GM23248 (cell line): Measurements from ENCODE around the gene ADCY1. TPM values are rescaled to one million over a fixed set of nuclear protein-coding genes. Genes with fewer than 3 reads are reported as not detected.

ENCODE experiments used
- DNase-seq: peaks from one replicate; pipeline ENCODE4 v3.0.0-alpha.2; 2015
- H2AFZ ChIP-seq: fragments of 200-600 bp; sonication (generic); 2 replicates; pipeline ENCODE4 v1.6.1; 2016; ENCODE audit warnings: antibody characterized with exemption
- H3F3A ChIP-seq: fragments of 200-600 bp; sonication (generic); 2 replicates; pipeline ENCODE4 v1.6.1; 2016; ENCODE audit warnings: mild to moderate bottlenecking, antibody characterized with exemption, mixed run types; ENCODE audit not compliant: insufficient read depth
- H3K27ac ChIP-seq: fragments of 200-600 bp; sonication (generic); 2 replicates; pipeline ENCODE4 v1.5.1; 2016; ENCODE audit warnings: mild to moderate bottlenecking
- H3K27me3 ChIP-seq: fragments of 200-600 bp; sonication (generic); replicated peaks from 2 replicates; pipeline ENCODE4 v1.6.1; 2016; ENCODE audit warnings: mild to moderate bottlenecking; ENCODE audit not compliant: insufficient read depth
- H3K36me3 ChIP-seq: fragments of 200-600 bp; sonication (generic); 2 replicates; pipeline ENCODE4 v1.6.1; 2016; ENCODE audit warnings: low read depth, mild to moderate bottlenecking
- H3K4me1 ChIP-seq: fragments of 200-600 bp; sonication (generic); 2 replicates; pipeline ENCODE4 v1.6.1; 2016; ENCODE audit warnings: mild to moderate bottlenecking; ENCODE audit not compliant: insufficient read depth
- H3K4me2 ChIP-seq: fragments of 200-600 bp; sonication (generic); one replicate; pipeline ENCODE4 v1.6.1; 2016; ENCODE audit warnings: mild to moderate bottlenecking; ENCODE audit not compliant: unreplicated experiment
- H3K4me3 ChIP-seq: fragments of 200-600 bp; sonication (generic); 2 replicates; pipeline ENCODE4 v1.5.1; 2016; ENCODE audit warnings: mild to moderate bottlenecking
- H3K79me2 ChIP-seq: fragments of 200-600 bp; sonication (generic); 2 replicates; pipeline ENCODE4 v1.6.1; 2016; ENCODE audit warnings: mild to moderate bottlenecking; ENCODE audit not compliant: insufficient read depth
- H3K9ac ChIP-seq: fragments of 200-600 bp; sonication (generic); 2 replicates; pipeline ENCODE4 v1.6.1; 2016; ENCODE audit warnings: mild to moderate bottlenecking
- H3K9me2 ChIP-seq: fragments of 200-600 bp; sonication (generic); 2 replicates; pipeline ENCODE4 v1.6.1; 2016; ENCODE audit warnings: mixed run types, mild to moderate bottlenecking, moderate library complexity; ENCODE audit not compliant: insufficient read depth
- H3K9me3 ChIP-seq: fragments of 200-600 bp; sonication (generic); one replicate; pipeline ENCODE4 v1.6.1; 2017; ENCODE audit warnings: low read depth
- H4K20me1 ChIP-seq: fragments of 200-600 bp; sonication (generic); 2 replicates; pipeline ENCODE4 v1.6.0; 2016; ENCODE audit not compliant: insufficient read depth
- EZH2 ChIP-seq: fragments of 200-600 bp; sonication (generic); IDR thresholded peaks from 2 replicates; pipeline ENCODE4 v1.6.1; 2018; ENCODE audit warnings: antibody characterized with exemption, mild to moderate bottlenecking; ENCODE audit not compliant: insufficient read depth, poor library complexity, severe bottlenecking
- EZH2phosphoT487 ChIP-seq: fragments of 200-600 bp; sonication (generic); IDR thresholded peaks from 2 replicates; pipeline ENCODE4 v1.6.1; 2018; ENCODE audit warnings: antibody characterized with exemption, moderate library complexity, mild to moderate bottlenecking, low read depth; ENCODE audit not compliant: insufficient read depth
- WGBS, 2 experiments: methylation state at CpG; one replicate each; pipeline ENCODE4 v1.1.6; 2015 to 2017; ENCODE audit warnings: low lambda C conversion rate in 2 of 2, low coverage in 1 of 2; ENCODE audit errors: missing lambda C conversion rate in 2 of 2; 5-methylcytosine and 5-hydroxymethylcytosine counted together
- in situ Hi-C: fragments of 300-500 bp; cut with MboI; formaldehyde crosslinking; loops from 2 replicates; pipeline ENCODE4 v1.15.0; 2020
- polyA plus RNA-seq: library from polyadenylated mRNA; unstranded; fragments of >200 nt; fragmentation: Nextera tagmentation; extraction: Ambion mirVana; gene quantifications from 2 replicates; pipeline ENCODE4 v1.2.1, GENCODE V29; 2016
- total RNA-seq: library from RNA; depleted of rRNA; stranded (reverse); fragments of >200 nt; shearing (Covaris generic); gene quantifications from 2 replicates; pipeline ENCODE4 v1.2.3, GENCODE V29; 2014

Gene ADCY1
- total and polyA plus RNA-seq, 2 experiments from 2014 or later = 0.11 TPM; not detected in 1

DNA sequence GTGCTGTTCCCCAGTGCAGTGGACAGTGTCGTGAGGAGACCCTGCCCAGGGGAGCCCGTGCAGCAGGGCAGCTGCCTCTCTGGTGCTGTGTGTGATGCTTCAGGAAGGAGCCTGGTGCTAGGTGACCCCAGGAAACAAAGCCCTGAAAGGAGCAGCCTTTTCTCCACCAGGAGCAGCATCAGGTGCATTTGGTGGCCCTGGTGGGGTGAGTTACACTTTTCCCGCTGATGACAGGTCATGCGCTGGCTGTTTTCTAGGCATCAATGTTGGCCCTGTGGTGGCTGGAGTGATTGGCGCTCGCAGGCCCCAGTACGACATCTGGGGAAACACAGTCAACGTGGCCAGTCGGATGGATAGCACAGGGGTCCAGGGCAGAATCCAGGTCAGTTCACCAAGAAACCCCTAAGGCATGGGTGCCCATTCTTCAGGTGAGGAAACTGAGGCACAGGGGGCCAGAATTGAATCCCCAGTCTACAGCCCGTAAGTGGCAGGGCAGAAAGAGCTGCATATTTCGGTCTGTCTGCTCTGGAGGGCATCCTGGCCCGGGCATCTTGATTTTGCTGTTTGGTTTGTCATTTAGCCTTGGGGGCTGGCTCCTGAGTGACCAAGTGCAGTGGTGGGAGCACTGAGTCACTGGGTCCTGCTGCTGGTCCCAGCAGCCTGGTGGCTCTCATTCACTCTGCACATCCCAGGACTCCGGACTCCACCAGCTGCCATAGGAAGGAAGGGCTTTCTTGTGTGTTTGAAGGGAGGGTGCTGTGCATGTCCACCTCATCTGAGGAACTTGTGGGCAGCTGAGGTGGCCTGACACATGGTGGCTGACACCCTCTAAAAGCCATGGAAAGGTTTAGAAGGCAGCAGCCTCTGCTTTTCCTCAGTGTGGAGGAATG is 136.3 kb downstream of the ADCY1 start:
- H3K27me3 ChIP-seq = no peaks in the 10 kb centered on the region
- H3K79me2 ChIP-seq = no peaks in the 10 kb centered on the region
- in situ Hi-C loops = no loop called here
- H3K9me2 ChIP-seq = no peaks in the 10 kb centered on the region
- no peak overlapping the region for H3K4me3 ChIP-seq
- peaks cover 7% of the 10 kb centered on the region; the same call in 1 of the 2 replicates for H3K4me1 ChIP-seq
- TF ChIP-seq EZH2phosphoT487 (no peak), EZH2 (no peak)
- no peaks in the 10 kb centered on the region for H3F3A ChIP-seq
- H4K20me1 ChIP-seq = no peaks in the 10 kb centered on the region
- no peak overlapping the region for H3K4me2 ChIP-seq
- no peak overlapping the region for H3K9ac ChIP-seq
- no peak overlapping the region for H2AFZ ChIP-seq
- no peak for DNase-seq
- no peaks in the 10 kb centered on the region for H3K36me3 ChIP-seq
- no peaks in the 10 kb centered on the region for H3K9me3 ChIP-seq
- 94 to 96% methylated on average over 13 of the region's 13 CpGs for WGBS, 2 experiments
- no peak overlapping the region for H3K27ac ChIP-seq

DNA sequence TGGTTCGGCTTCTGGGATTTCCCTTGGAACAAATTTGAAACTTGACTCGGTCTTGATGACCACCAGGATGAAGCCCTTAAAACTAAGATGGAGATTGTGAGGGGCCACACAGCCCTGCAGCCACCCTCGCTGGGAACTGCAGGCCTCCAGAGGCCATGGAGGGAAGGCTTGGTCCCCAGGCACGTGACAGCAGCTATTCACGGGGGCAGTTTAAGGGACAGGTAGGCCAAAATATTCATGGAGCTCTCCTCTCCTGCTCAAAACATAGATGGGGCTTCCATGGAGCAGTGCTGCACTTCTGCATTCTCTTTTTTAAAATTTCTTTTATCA is 137.0 kb downstream of the ADCY1 start:
- in situ Hi-C loops = no loop called here

DNA sequence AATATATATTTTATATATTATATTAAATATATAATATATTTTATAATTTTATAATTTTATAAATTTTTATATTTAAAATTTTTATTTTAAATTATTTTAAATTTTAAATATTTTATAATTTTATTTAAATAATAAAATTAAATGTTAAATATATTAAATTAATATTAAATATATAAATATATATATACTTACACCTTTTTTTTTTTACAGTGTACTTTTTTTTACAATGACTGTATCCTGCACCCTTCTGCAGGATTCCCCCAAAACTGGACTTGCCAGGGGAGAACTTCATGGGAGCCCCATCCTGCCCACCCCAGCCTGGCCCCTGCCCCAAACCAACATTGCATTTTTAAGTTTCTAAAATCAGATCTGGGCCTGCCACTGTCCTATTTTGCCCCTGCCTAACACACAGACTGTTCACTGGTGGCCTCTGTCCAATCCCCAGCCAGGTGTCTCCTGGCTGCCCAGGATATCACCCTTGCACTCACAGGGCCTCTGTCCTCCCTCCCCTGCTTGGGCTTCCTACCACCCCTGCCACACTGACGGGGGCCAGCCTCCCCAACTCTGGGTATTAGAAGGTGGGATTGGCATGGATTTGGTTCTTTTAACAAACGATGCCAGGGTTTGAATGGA is 138.0 kb downstream of the ADCY1 start:
- Histone ChIP-seq H2AFZ (no peak overlapping the region), H4K20me1 (no peaks in the 10 kb centered on the region), H3K9me3 (no peaks in the 10 kb centered on the region), H3K27me3 (no peaks in the 10 kb centered on the region), H3K4me2 (no peak overlapping the region), H3K4me3 (no peak overlapping the region), H3K4me1 (peaks cover 7% of the 10 kb centered on the region; the same call in 1 of the 2 replicates), H3K27ac (no peak overlapping the region), H3F3A (no peaks in the 10 kb centered on the region), H3K9me2 (no peaks in the 10 kb centered on the region), H3K9ac (no peak overlapping the region), H3K36me3 (no peaks in the 10 kb centered on the region), H3K79me2 (no peaks in the 10 kb centered on the region)
- in situ Hi-C loops = no loop called here
- WGBS, 2 experiments = 58 to 71% methylated on average over 2 of the region's 2 CpGs
- no peak for DNase-seq
- no peak for TF ChIP-seq EZH2
- no peak for TF ChIP-seq EZH2phosphoT487

More for the DNA sequence above, 137.0 kb downstream of the ADCY1 start:
- Histone ChIP-seq H3K4me1 (peaks cover 7% of the 10 kb centered on the region; the same call in 1 of the 2 replicates), H3K79me2 (no peaks in the 10 kb centered on the region), H2AFZ (no peak overlapping the region), H3K36me3 (no peaks in the 10 kb centered on the region), H3K4me3 (no peak overlapping the region), H4K20me1 (no peaks in the 10 kb centered on the region), H3K27me3 (no peaks in the 10 kb centered on the region), H3K9me3 (no peaks in the 10 kb centered on the region), H3F3A (no peaks in the 10 kb centered on the region), H3K9me2 (no peaks in the 10 kb centered on the region), H3K27ac (no peak overlapping the region), H3K9ac (no peak overlapping the region), H3K4me2 (no peak overlapping the region)
- DNase-seq = no peak
- WGBS, 2 experiments = 90 to 94% methylated on average over 5 of the region's 5 CpGs
- no peak for TF ChIP-seq EZH2phosphoT487
- no peak for TF ChIP-seq EZH2

- in situ Hi-C loops = no loop called here
- H3K27me3 ChIP-seq = no peaks in the 10 kb centered on the region
- no peak overlapping the region for H2AFZ ChIP-seq
- H3F3A ChIP-seq = no peaks in the 10 kb centered on the region
- H3K9me2 ChIP-seq = no peaks in the 10 kb centered on the region
- no peak overlapping the region for H3K4me3 ChIP-seq
- 76% methylated on average over 6 of the region's 6 CpGs for WGBS, 2 experiments
- H3K4me2 ChIP-seq = no peak overlapping the region
- no peaks in the 10 kb centered on the region for H3K36me3 ChIP-seq
- no peaks in the 10 kb centered on the region for H4K20me1 ChIP-seq
- H3K4me1 ChIP-seq = peaks cover 7% of the 10 kb centered on the region; the same call in 1 of the 2 replicates
- no peak overlapping the region for H3K9ac ChIP-seq
- DNase-seq = no peak
- H3K79me2 ChIP-seq = no peaks in the 10 kb centered on the region
- H3K9me3 ChIP-seq = no peaks in the 10 kb centered on the region
- H3K27ac ChIP-seq = no peak overlapping the region
- TF ChIP-seq EZH2phosphoT487 = no peak
- no peak for TF ChIP-seq EZH2
These were observed 138.9 kb downstream of the ADCY1 start for GRCh38 chr7:45712872-45713668.
